Smooth muscle cell (in vitro differentiated cells): ENCODE results near the gene FAM114A1. TPM values are rescaled to one million over a fixed set of nuclear protein-coding genes. Genes with fewer than 3 reads are reported as not detected.

Experiments
- DNase-seq: peaks from one replicate; lab custom pipeline; 2025; ENCODE audit not compliant: unreplicated experiment; lab: John Stamatoyannopoulos, UW
- H2AFZ ChIP-seq: fragments of 200-600 bp; sonication (generic); 2 replicates; pipeline ENCODE4 v1.6.0; 2016; ENCODE audit warnings: antibody characterized with exemption, low read depth, mild to moderate bottlenecking
- H3F3A ChIP-seq: fragments of 200-600 bp; sonication (generic); 2 replicates; pipeline ENCODE4 v1.6.0; 2017; ENCODE audit warnings: antibody characterized with exemption, low read depth
- H3K27ac ChIP-seq: fragments of 200-600 bp; sonication (generic); 2 replicates; pipeline ENCODE4 v1.5.1; 2016; ENCODE audit warnings: low read depth, mild to moderate bottlenecking
- H3K27me3 ChIP-seq: fragments of 200-600 bp; sonication (generic); 2 replicates; pipeline ENCODE4 v1.6.1; 2016; ENCODE audit warnings: low read depth, mild to moderate bottlenecking
- H3K36me3 ChIP-seq: fragments of 200-600 bp; sonication (generic); 2 replicates; pipeline ENCODE4 v1.5.1; 2016; ENCODE audit warnings: low read depth
- H3K4me1 ChIP-seq: fragments of 200-600 bp; sonication (generic); 2 replicates; pipeline ENCODE4 v1.5.1; 2016; ENCODE audit warnings: low read depth
- H3K4me2 ChIP-seq: fragments of 200-600 bp; sonication (generic); 2 replicates; pipeline ENCODE4 v1.6.0; 2016; ENCODE audit warnings: mild to moderate bottlenecking
- H3K4me3 ChIP-seq: fragments of 200-600 bp; sonication (generic); 2 replicates; pipeline ENCODE4 v1.5.1; 2016; ENCODE audit warnings: mild to moderate bottlenecking
- H3K79me2 ChIP-seq: fragments of 200-600 bp; sonication (generic); 2 replicates; pipeline ENCODE4 v1.6.0; 2016; ENCODE audit warnings: low read depth, mild to moderate bottlenecking
- H3K9ac ChIP-seq: fragments of 200-600 bp; sonication (generic); 2 replicates; pipeline ENCODE4 v1.6.0; 2016; ENCODE audit warnings: low read depth
- H3K9me3 ChIP-seq: fragments of 200-600 bp; sonication (generic); replicated peaks from 2 replicates; pipeline ENCODE4 v1.5.1; 2016; ENCODE audit warnings: low read depth
- H4K20me1 ChIP-seq: fragments of 200-600 bp; sonication (generic); 2 replicates; pipeline ENCODE4 v1.6.0; 2016; ENCODE audit warnings: low read depth
- CTCF ChIP-seq: fragments of 200-600 bp; sonication (generic); IDR thresholded peaks from 2 replicates; pipeline ENCODE4 v1.5.1; 2017; ENCODE audit warnings: borderline replicate concordance, mild to moderate bottlenecking, antibody characterized with exemption; ENCODE audit not compliant: insufficient read depth, poor library complexity, severe bottlenecking
- WGBS: methylation state at CpG from one replicate; pipeline ENCODE4 v1.1.7; 2016; ENCODE audit warnings: low lambda C conversion rate; 5-methylcytosine and 5-hydroxymethylcytosine counted together
- polyA plus RNA-seq: library from polyadenylated mRNA; unstranded; fragments of >200 nt; fragmentation: Nextera tagmentation; extraction: Ambion mirVana; gene quantifications from 2 replicates; pipeline ENCODE4 v1.2.1, GENCODE V29; 2016
- total RNA-seq: library from RNA; depleted of rRNA; stranded (reverse); fragments of >200 nt; gene quantifications from 2 replicates; pipeline ENCODE4 v1.2.3, GENCODE V29; 2014

The FAM114A1 gene
- total and polyA plus RNA-seq, 2 experiments from 2014 or later = 213 to 226 TPM

GRCh38 chr4:38979511-38980230, 112.1 kb downstream of the FAM114A1 start:
- Histone ChIP-seq H3K27me3 (no peaks in the 10 kb centered on the region), H3K9me3 (no peaks in the 10 kb centered on the region), H4K20me1 (no peaks in the 10 kb centered on the region), H3F3A (peaks cover 11% of the 10 kb centered on the region), H2AFZ (no peak overlapping the region), H3K4me2 (no peak overlapping the region), H3K27ac (no peak overlapping the region), H3K79me2 (no peaks in the 10 kb centered on the region), H3K4me1 (peaks cover 7% of the 10 kb centered on the region), H3K4me3 (no peak overlapping the region), H3K36me3 (no peaks in the 10 kb centered on the region), H3K9ac (no peak overlapping the region)
- TF ChIP-seq CTCF = no peak
- no peak for DNase-seq
- 82% methylated on average over 3 of the region's 3 CpGs for WGBS

- no peaks in the 10 kb centered on the region for H3K79me2 ChIP-seq
- H3K27ac ChIP-seq = peak overlapping the region; percentile 3
- WGBS = 69% methylated on average over 7 of the region's 7 CpGs
- peaks cover 21% of the 10 kb centered on the region for H3K4me1 ChIP-seq
- peak overlapping the region; percentile 21 for H2AFZ ChIP-seq
- H3K27me3 ChIP-seq = no peaks in the 10 kb centered on the region
- H3K4me2 ChIP-seq = peak overlapping the region; percentile 10
- H3K9ac ChIP-seq = no peak overlapping the region
- no peaks in the 10 kb centered on the region for H3K36me3 ChIP-seq
- no peak for DNase-seq
- H3K9me3 ChIP-seq = no peaks in the 10 kb centered on the region
- TF ChIP-seq CTCF = no peak
- H3K4me3 ChIP-seq = no peak overlapping the region
- peaks cover 11% of the 10 kb centered on the region for H3F3A ChIP-seq
- H4K20me1 ChIP-seq = no peaks in the 10 kb centered on the region
Observed at GRCh38 chr4:38980903-38981676, 113.5 kb downstream of the FAM114A1 start.

- Histone ChIP-seq H3K9ac (no peak overlapping the region), H3K4me2 (no peak overlapping the region), H2AFZ (no peak overlapping the region), H3K79me2 (no peaks in the 10 kb centered on the region), H3K27me3 (no peaks in the 10 kb centered on the region), H3K36me3 (no peaks in the 10 kb centered on the region), H3F3A (peaks cover 11% of the 10 kb centered on the region), H3K4me1 (peaks cover 25% of the 10 kb centered on the region), H3K9me3 (no peaks in the 10 kb centered on the region), H4K20me1 (no peaks in the 10 kb centered on the region), H3K4me3 (no peak overlapping the region), H3K27ac (no peak overlapping the region)
- no peak for DNase-seq
- no peak for TF ChIP-seq CTCF
- WGBS = 81% methylated on average over 5 of the region's 5 CpGs
Observed at GRCh38 chr4:38982361-38983095, 114.9 kb downstream of the FAM114A1 start.
